ENCODE data around the gene LRRC36. TPM values are rescaled to one million over a fixed set of nuclear protein-coding genes. Genes with fewer than 3 reads are reported as not detected.

LRRC36 gene
- total and polyA plus RNA-seq, 2 of the 13 experiments (the other 11 are each of a cell fraction or from before 2014, with no cell fraction given) = 0.12 to 0.15 TPM

GRCh38 chr16:67430504-67430976, 103.9 kb downstream of the LRRC36 start (continued):
- TF ChIP-seq, protein P1, sequence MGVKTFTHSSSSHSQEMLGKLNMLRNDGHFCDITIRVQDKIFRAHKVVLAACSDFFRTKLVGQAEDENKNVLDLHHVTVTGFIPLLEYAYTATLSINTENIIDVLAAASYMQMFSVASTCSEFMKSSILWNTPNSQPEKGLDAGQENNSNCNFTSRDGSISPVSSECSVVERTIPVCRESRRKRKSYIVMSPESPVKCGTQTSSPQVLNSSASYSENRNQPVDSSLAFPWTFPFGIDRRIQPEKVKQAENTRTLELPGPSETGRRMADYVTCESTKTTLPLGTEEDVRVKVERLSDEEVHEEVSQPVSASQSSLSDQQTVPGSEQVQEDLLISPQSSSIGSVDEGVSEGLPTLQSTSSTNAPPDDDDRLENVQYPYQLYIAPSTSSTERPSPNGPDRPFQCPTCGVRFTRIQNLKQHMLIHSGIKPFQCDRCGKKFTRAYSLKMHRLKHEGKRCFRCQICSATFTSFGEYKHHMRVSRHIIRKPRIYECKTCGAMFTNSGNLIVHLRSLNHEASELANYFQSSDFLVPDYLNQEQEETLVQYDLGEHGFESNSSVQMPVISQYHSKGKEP (CRISPR knock-in tag; IDR thresholded peaks at IDR 0.05) = 0 out of 2 replicates have a peak, but pooled peaks have one; percentile 37
- TF ChIP-seq SAP130 (CRISPR knock-in tag; IDR thresholded peaks at IDR 0.05; ENCODE audit: low read depth) = peak; percentile 73

- Histone ChIP-seq H3K27me3 (ENCODE audit: control insufficient read depth in 1 of 2, insufficient read depth in 2 of 2, low read length in 2 of 2) (peaks cover 2 to 7% of the 10 kb centered on the region in 2 experiments; a peak in 1 of 5 replicates), H3K4me3 (replicated peaks in 1 of 3; ENCODE audit: insufficient read depth in 1 of 3, low read depth in 2 of 3, low read length in 3 of 3) (peak within 1 kb of the TSS; percentile 67 to 92 (median 79)), H3K9ac (ENCODE audit: insufficient read depth, low read depth, low read length) (peak within 1 kb of the TSS; percentile 79), H3K36me3 (replicated peaks in 1 of 2; ENCODE audit: control insufficient read depth in 1 of 2, insufficient read depth in 2 of 2, low read length in 2 of 2) (no peaks in the 10 kb centered on the region), H2AFZ (ENCODE audit: low read length) (no peak within 1 kb of the TSS), H3K79me2 (ENCODE audit: insufficient read depth, low read length) (no peaks in the 10 kb centered on the region), H3K9me3 (ENCODE audit: low read length) (no peaks in the 10 kb centered on the region), H3K4me1 (ENCODE audit: insufficient read depth, low read length) (peaks cover 48% of the 10 kb centered on the region), H3K27ac (ENCODE audit: extremely low read length, insufficient read depth, low read length) (peak within 1 kb of the TSS; percentile 89), H4K20me1 (ENCODE audit: insufficient read depth, low read length) (no peaks in the 10 kb centered on the region), H3K4me2 (ENCODE audit: low read depth, low read length) (peak within 1 kb of the TSS; percentile 99)
- FAIRE-seq (no peak), DNase-seq (ENCODE audit: low spot score) (peak; percentile 77), ATAC-seq (peak; percentile 58)
- WGBS (ENCODE audit: low lambda C conversion rate) = under 1% methylated on average over 10 of the region's 87 CpGs
- ChIA-PET POLR2A (interaction anchor here (0.7 to 5.5 kb wide), 19 partner anchors 9 to 600 kb away, joined by 3 to 182 read pairs (median 4); partner anchors contain the start of genes ACD, ATP6V0D1, FHOD1 and KCTD19), CTCF (ENCODE audit: low intra/inter-chr PET ratio, low total read pairs) (interaction anchor here (6.5 kb wide), 1 partner anchor 35 kb away, joined by 98 read pairs; no protein-coding TSS in a partner anchor)
- TSS peak; percentile 36 for BruUV-seq (replicated peaks)
- intact Hi-C loops (cut with micrococcal nuclease; ENCODE audit: unreplicated experiment) = no loop called here
- in situ Hi-C loops (cut with HindIII; ENCODE audit: extremely low pct_ligation_motif_present, low pct_unique_long_range_greater_than_20kb) = loop anchor here (5.0 kb wide), 1 partner anchor 36 kb away; no protein-coding TSS in a partner anchor
- no peak for TF ChIP-seq PHB2 (IDR thresholded peaks at IDR 0.05; ENCODE audit: partially characterized antibody)
- peak; percentile 44; the same call in 1 of the 2 replicates for TF ChIP-seq PRDM15 (CRISPR knock-in tag; IDR thresholded peaks at IDR 0.05)
- peak; percentile 30 for TF ChIP-seq MED13 (CRISPR knock-in tag; IDR thresholded peaks at IDR 0.05)
- peak; percentile 91 for TF ChIP-seq ZNF777 (CRISPR knock-in tag; IDR thresholded peaks at IDR 0.05)
- TF ChIP-seq FLYWCH1 (CRISPR knock-in tag; IDR thresholded peaks at IDR 0.05) = no peak
- TF ChIP-seq, protein P2, sequence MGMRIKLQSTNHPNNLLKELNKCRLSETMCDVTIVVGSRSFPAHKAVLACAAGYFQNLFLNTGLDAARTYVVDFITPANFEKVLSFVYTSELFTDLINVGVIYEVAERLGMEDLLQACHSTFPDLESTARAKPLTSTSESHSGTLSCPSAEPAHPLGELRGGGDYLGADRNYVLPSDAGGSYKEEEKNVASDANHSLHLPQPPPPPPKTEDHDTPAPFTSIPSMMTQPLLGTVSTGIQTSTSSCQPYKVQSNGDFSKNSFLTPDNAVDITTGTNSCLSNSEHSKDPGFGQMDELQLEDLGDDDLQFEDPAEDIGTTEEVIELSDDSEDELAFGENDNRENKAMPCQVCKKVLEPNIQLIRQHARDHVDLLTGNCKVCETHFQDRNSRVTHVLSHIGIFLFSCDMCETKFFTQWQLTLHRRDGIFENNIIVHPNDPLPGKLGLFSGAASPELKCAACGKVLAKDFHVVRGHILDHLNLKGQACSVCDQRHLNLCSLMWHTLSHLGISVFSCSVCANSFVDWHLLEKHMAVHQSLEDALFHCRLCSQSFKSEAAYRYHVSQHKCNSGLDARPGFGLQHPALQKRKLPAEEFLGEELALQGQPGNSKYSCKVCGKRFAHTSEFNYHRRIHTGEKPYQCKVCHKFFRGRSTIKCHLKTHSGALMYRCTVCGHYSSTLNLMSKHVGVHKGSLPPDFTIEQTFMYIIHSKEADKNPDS (CRISPR knock-in tag; IDR thresholded peaks at IDR 0.05) = 0 out of 2 replicates have a peak, but pooled peaks have one; percentile 24
- TF ChIP-seq, protein P3, sequence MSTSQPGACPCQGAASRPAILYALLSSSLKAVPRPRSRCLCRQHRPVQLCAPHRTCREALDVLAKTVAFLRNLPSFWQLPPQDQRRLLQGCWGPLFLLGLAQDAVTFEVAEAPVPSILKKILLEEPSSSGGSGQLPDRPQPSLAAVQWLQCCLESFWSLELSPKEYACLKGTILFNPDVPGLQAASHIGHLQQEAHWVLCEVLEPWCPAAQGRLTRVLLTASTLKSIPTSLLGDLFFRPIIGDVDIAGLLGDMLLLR (CRISPR knock-in tag; IDR thresholded peaks at IDR 0.05) = no peak
- TF ChIP-seq IRF9 (CRISPR knock-in tag; IDR thresholded peaks at IDR 0.05; ENCODE audit: borderline replicate concordance) = 0 out of 2 replicates have a peak, but pooled peaks have one; percentile 24
- TF ChIP-seq KLF16 (CRISPR knock-in tag; IDR thresholded peaks at IDR 0.05) = no peak; a peak in 1 of 4 replicates
Observed at GRCh38 chr16:67430977-67431774, 104.6 kb downstream of the LRRC36 start, which contains the start of gene HSD11B2. Gene HSD11B2, plus strand, starts transcription at chr16:67431121. Its CDS starts 128 bp downstream, at chr16:67431249.
